ENCODE data around the gene RNU2-63P.

- TF ChIP-seq CTCF (IDR thresholded peaks at IDR 0.05), result no peak
- TF ChIP-seq POLR2A (IDR thresholded peaks at IDR 0.05), result no peak
These were observed at the start of gene RNU2-63P for GRCh38 chr2:88016086-88016959.
